GM21786 (cell line): ENCODE data around the gene PTPRD.

Source experiments
- ATAC-seq: cut with Tn5 transposase; IDR thresholded peaks from one replicate; pipeline ENCODE4 v1.9.1; 2021; ENCODE audit not compliant: unreplicated experiment

Gene PTPRD

GRCh38 chr9:8388132-8388531 is 2224.7 kb downstream of the PTPRD start:
- no peak for ATAC-seq

DNA sequence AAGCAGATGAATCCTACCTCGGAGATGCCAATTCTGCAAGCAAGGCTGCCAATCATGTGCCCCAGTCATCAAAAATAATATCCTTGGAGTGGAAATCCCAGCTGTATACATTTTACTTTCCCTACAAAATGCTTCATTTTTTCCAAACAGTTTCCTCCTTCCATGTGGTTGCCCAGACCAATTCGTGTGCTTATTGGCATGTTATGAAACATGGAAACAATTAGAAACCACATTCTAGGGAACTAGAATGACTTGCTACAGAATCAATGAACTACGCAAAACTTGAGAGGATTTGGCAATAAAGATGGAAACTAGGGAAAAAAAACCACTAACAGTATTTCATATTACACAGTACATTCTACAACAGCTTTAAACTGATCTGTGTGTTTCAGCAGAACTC is 2228.7 kb downstream of the PTPRD start:
- ATAC-seq, result no peak

- no peak for ATAC-seq
These were observed 2229.8 kb downstream of the PTPRD start for GRCh38 chr9:8382777-8383527.

GRCh38 chr9:8382266-8382665 is 2230.5 kb downstream of the PTPRD start:
- no peak for ATAC-seq

- no peak for ATAC-seq
These were observed 2231.2 kb downstream of the PTPRD start for GRCh38 chr9:8381601-8382000.

- no peak for ATAC-seq
These were observed 2238.3 kb downstream of the PTPRD start for GRCh38 chr9:8374471-8374870.

DNA sequence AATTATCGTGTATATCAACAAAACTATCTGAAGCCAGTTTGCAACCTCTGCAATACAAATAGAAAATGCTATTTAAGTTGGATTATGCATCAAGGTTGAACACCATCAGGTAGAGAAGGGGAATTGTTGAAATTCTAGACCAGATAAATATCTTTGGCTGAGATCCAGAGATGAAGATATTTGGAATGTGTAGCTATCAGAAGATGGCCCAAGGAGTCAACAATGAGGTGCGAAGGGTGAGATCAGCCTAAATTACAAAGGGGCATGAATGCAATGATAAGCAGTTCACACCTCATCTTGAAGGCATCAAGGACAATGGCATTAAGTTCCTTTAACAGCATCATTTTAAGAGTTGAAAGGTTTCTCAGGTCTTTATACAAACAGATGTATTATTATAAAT is 2241.1 kb downstream of the PTPRD start:
- ATAC-seq, result no peak

GRCh38 chr9:8366161-8366926 is 2246.5 kb downstream of the PTPRD start:
- ATAC-seq, result no peak

GRCh38 chr9:8365466-8366160 is 2247.2 kb downstream of the PTPRD start:
- ATAC-seq, result no peak

GRCh38 chr9:8365029-8365428 is 2247.8 kb downstream of the PTPRD start:
- ATAC-seq, result peak; percentile 66

GRCh38 chr9:8364026-8364752 is 2248.6 kb downstream of the PTPRD start:
- ATAC-seq, result no peak

DNA sequence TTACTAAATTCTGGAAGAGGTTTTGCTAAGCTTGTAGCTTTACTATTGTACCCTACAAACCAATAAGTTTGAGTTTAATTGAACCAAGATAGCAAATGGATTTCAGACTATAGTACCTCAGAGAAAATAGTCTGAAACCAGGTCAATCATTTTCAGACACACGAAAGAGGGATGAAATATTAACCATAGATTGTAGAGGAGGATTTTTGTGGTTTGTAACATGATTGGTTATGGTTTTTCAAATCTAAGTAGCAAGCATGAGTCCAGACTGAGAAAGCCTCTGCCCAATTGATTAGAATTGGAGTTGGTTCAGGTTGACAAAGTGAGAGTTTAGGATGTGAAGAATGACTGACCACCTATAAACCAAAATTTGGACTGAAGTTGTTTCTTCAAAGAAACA is 2250.6 kb downstream of the PTPRD start:
- ATAC-seq, result peak; percentile 43

DNA sequence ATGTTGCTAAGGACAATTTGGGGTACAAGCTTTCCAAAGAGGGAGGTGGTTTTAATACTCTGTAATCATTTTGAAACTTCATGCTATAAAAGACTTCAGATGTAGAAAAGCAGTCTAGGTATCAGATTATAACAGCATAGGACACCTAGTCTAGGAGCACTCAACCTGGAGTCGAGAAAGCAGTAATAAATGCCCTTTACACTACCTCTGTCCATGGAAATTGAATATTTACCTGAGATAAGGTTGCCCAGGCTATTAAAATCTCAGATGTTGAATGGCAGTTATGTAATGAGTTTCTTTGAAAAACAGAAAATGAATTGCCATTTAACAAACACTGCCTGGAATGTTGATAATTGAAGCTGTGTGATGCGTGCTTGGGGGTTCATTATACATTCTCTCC is 2251.4 kb downstream of the PTPRD start:
- ATAC-seq, result no peak

DNA sequence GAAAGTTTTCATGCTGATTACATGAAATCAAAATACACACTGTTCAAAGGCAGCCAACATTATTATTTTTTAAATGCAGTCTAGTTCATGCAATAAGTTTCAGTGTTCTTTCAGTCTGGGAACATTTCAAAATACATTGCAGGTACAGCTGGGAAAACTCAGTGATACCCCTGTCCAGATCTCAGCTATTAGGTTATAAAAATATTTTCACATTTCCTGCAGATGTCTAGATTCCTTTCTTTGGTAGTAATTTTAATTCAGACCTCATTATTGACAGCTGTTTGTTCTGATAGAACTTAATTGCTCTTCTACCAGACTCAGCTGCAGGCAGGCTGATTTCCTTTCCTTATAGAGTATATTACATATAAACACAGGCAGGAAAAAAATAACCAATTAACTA is 2256.4 kb downstream of the PTPRD start:
- no peak for ATAC-seq

DNA sequence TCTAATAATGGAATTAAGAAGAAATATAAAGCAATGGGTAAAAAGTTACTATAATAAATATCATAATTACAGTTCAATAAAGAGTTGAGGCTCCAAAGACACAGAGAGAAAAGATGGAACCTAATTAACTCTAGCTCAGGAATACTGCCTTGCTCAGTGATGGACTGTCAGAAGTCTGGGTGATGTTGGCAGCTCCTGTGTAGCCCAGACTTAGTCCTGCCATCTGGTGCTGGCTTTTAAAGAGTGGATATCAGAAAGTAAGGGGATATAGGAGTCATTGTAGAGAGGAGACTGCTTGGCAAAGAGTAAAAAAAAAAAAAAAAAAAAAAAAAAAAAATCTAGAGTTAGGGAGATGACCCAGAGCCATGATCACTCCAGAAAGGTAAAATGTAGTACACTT is 2261.4 kb downstream of the PTPRD start:
- ATAC-seq, result no peak

DNA sequence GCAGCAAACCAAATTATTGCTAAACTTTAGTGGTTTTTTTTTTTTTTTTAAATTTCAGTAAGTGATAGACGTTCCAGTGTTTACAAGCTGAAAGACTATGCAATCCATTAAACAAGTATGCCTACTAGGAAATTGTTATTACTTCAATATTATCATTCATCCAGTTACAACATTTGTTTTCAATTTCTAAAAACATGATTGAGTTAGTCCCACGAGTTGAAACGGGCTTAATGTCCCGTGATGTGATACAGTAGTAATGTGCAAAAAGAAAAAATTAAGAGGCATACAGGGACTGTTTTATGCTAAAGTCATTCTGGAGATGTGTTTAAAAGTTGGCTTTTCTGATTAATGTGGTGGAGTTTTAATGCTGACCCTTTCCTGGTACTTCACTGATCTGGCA is 2262.9 kb downstream of the PTPRD start:
- no peak for ATAC-seq

- no peak for ATAC-seq
These were observed 2263.4 kb downstream of the PTPRD start for GRCh38 chr9:8349376-8349775.

DNA sequence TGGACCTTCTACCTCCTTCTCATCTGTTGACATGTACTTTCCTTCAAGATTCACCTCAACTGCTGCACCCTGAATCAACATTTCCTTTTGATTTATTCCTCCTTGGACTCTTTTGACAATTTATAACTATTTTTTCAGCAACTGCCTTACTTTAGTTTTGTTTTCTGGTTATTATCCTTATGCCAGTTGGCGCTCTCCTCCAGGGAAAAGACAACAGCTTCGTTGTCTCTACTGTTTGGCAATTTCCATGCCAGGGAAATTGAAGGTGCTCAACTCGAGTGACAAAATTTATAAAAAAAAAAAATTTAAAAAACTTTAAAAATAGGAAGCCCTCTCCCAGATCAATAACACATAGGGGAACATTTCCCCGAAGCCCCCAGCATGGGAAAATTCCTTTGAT is 2264.0 kb downstream of the PTPRD start:
- ATAC-seq, result no peak

- no peak for ATAC-seq
These were observed 2266.5 kb downstream of the PTPRD start for GRCh38 chr9:8346296-8346695.

GRCh38 chr9:8338767-8339510 is 2273.9 kb downstream of the PTPRD start:
- ATAC-seq, result no peak
